Duodenal mucosa (tissue), 2 donors: Measurements from ENCODE around the gene CCT6A.
"Not testable (repeated sequence)": the region's sequence is repeated elsewhere in the genome, so short reads cannot be mapped to it uniquely, and the experiment has no call there.

ENCODE experiments used
- H3K27ac ChIP-seq: one replicate; pipeline ENCODE4 v1.7.0; 2013; ENCODE audit warnings: low read depth, low read length
- H3K27me3 ChIP-seq, 2 donors: one replicate each; pipeline ENCODE4 v1.7.0; 2013; ENCODE audit warnings: low read length in 2 of 2, control low read depth in 1 of 2; ENCODE audit not compliant: insufficient read depth in 2 of 2, control insufficient read depth in 1 of 2
- H3K36me3 ChIP-seq, 2 donors: one replicate each; pipeline ENCODE4 v1.7.0; 2013; ENCODE audit warnings: low read length in 2 of 2, control low read depth in 1 of 2; ENCODE audit not compliant: insufficient read depth in 2 of 2, control insufficient read depth in 1 of 2
- H3K4me1 ChIP-seq, 2 donors: one replicate each; pipeline ENCODE4 v1.7.0; 2013; ENCODE audit warnings: low read length in 2 of 2, control low read depth in 1 of 2; ENCODE audit not compliant: insufficient read depth in 2 of 2, control insufficient read depth in 1 of 2
- H3K4me3 ChIP-seq, 2 donors: one replicate each; pipeline ENCODE4 v1.7.0; 2013; ENCODE audit warnings: low read length in 2 of 2, low read depth in 1 of 2
- H3K9ac ChIP-seq, 2 donors: one replicate each; pipeline ENCODE4 v1.7.0; 2013; ENCODE audit warnings: low read length in 2 of 2, low read depth in 1 of 2
- H3K9me3 ChIP-seq, 2 donors: one replicate each; pipeline ENCODE4 v1.7.0; 2013; ENCODE audit warnings: low read length in 2 of 2, control low read depth in 1 of 2; ENCODE audit not compliant: control insufficient read depth in 1 of 2

The CCT6A gene

DNA sequence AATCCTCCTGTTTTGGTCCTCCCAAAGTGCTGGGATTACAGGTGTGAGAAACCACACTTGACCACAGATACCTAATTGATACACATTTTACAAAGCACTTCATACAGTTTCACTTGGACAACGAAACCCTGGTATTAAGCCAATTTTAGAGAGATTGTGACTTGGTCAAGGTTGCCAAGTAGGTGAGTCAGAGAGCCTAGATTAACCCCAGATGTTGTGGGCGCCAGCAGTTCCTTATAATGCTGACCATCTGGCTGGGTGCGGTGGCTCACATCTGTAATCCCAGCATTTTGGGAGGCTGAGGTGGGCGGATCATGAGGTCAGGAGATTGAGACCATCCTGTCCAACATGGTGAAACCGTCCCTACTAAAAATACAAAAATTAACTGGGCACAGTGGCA, 46.1 kb downstream of the CCT6A start:
- no peaks in the 10 kb centered on the region for H3K27me3 ChIP-seq
- no peak overlapping the region for H3K4me3 ChIP-seq
- no peaks in the 10 kb centered on the region for H3K4me1 ChIP-seq
- no peak overlapping the region for H3K9ac ChIP-seq
- H3K36me3 ChIP-seq, result peaks cover 11 to 32% of the 10 kb centered on the region in 2 donors
- no peak overlapping the region for H3K27ac ChIP-seq
- no peaks in the 10 kb centered on the region for H3K9me3 ChIP-seq

- H3K4me3 ChIP-seq, H3K9me3 ChIP-seq, H3K27me3 ChIP-seq, H3K4me1 ChIP-seq, H3K9ac ChIP-seq, H3K27ac ChIP-seq: not testable (repeated sequence)
- H3K36me3 ChIP-seq, result peaks cover 14 to 39% of the 10 kb centered on the region in 2 donors
Measured at GRCh38 chr7:56098187-56099008, 46.8 kb downstream of the CCT6A start.

GRCh38 chr7:56099653-56100052, 48.1 kb downstream of the CCT6A start:
- no peak overlapping the region for H3K4me3 ChIP-seq
- H3K9me3 ChIP-seq, result no peaks in the 10 kb centered on the region
- H3K27ac ChIP-seq, result no peak overlapping the region
- no peaks in the 10 kb centered on the region for H3K4me1 ChIP-seq
- H3K27me3 ChIP-seq, result no peaks in the 10 kb centered on the region
- H3K36me3 ChIP-seq, result peaks cover 20 to 48% of the 10 kb centered on the region in 2 donors
- H3K9ac ChIP-seq, result no peak overlapping the region

DNA sequence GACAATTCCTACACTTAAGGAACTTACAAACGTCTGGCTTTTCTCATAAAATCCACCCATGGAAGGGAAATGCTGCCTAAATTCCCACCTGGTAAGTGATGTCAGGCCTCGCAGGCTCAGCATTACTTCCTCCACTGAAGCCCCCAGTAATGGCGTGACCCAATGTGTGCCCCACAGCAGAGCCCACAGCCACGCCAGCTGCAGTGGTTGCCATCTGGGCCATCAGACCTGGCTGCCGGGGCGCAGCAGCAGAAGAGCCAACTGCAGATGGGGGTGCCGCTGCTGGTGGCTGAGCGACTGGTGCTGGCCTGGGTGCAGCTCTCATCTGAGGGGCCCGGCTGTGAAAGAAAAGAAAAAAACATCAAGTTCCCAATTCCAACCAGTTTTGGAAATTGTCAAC, 52.6 kb downstream of the CCT6A start:
- not testable (repeated sequence) for H3K27ac ChIP-seq, H3K9me3 ChIP-seq, H3K4me3 ChIP-seq, H3K9ac ChIP-seq, H3K27me3 ChIP-seq
- peaks cover 20 to 47% of the 10 kb centered on the region in 2 donors for H3K36me3 ChIP-seq
- peaks cover 5 to 13% of the 10 kb centered on the region in 2 donors for H3K4me1 ChIP-seq

GRCh38 chr7:56105508-56105907, 53.9 kb downstream of the CCT6A start:
- peak overlapping the region; percentile 91 for H3K27ac ChIP-seq

DNA sequence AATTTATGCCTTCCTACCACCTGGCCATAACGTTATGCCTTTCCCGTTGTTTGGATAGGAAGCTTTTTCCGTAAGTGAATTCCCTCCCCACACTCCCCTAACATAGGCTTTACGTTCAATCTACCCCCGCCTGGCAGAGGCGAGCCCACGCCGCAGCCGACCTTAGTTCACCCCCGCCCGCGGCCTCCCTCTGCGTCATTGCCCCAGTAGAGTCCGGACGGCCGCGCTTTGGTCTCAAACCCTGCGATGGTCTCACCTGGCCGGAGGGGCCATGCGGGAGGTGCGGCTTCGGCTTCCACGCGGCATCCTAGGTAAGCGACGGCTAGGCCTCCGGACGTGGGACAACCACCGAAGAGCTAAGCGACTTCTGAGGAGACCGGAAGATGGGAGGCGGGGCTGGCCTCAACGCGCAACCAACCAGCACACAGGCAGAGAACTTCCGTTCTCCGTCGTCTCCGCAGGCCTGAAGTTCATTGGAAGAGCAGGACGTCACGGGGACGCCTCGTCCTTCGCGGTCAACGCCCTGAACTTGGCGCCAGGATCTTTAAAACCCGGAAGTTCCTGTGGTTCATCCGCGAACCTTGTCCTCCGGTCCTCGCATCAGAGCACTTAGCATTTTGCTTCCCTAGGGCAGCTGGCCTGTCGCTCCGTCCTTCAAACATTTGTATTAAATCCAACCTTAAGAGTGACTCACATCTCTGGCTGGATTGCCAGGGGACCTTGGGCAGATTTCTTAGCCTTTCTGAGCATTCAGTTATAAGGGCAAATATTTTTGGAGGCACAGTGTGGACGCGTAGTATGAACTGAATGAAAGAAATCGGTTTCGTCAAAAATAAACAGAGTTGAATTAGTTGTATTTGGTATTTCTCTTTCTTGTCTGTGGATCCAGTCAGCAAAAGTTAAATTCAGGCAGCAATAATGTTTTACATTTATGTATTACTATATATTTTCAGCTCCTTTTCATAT, 54.8 kb downstream of the CCT6A start, which contains the start of gene CHCHD2:
CHCHD2 (minus strand) TSS at position 369 of the 966 bp plus-strand sequence; CDS start at position 306, 63 bp downstream.
- Histone ChIP-seq H3K27ac (peak within 1 kb of the TSS; percentile 91), H3K36me3 (peaks cover 10 to 25% of the 10 kb centered on the region in 2 donors), H3K9me3 (no peaks in the 10 kb centered on the region), H3K9ac (peak within 1 kb of the TSS; percentile 93 to 97), H3K4me1 (peaks cover 5 to 13% of the 10 kb centered on the region in 2 donors), H3K27me3 (no peaks in the 10 kb centered on the region), H3K4me3 (peak within 1 kb of the TSS; percentile 91 to 95)

More at GRCh38 chr7:56105508-56105907, 53.9 kb downstream of the CCT6A start:
- Histone ChIP-seq H3K9me3 (no peaks in the 10 kb centered on the region), H3K36me3 (peaks cover 12 to 34% of the 10 kb centered on the region in 2 donors), H3K27me3 (no peaks in the 10 kb centered on the region), H3K4me1 (peaks cover 5 to 13% of the 10 kb centered on the region in 2 donors), H3K4me3 (peak overlapping the region; percentile 91 to 95), H3K9ac (peak overlapping the region; percentile 93 to 97)

DNA sequence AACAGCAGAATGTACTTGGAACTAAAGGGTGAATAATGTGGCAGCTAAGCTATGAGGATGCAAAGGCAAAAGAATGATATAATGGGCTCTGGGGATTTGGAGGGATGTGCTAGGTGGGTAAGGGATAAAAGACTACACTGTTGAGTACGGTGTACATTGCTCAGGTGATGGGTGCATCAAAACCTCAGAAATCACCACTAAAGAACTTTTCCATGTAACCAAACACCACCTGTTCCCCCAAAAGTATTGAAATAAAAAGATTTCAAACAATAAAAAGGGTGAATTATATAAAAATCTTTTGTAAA, 56.3 kb downstream of the CCT6A start:
- Histone ChIP-seq H3K4me3 (no peak overlapping the region), H3K36me3 (peaks cover 7 to 14% of the 10 kb centered on the region in 2 donors), H3K4me1 (peaks cover 5 to 13% of the 10 kb centered on the region in 2 donors), H3K9ac (no peak overlapping the region), H3K27me3 (no peaks in the 10 kb centered on the region), H3K9me3 (no peaks in the 10 kb centered on the region), H3K27ac (no peak overlapping the region)

DNA sequence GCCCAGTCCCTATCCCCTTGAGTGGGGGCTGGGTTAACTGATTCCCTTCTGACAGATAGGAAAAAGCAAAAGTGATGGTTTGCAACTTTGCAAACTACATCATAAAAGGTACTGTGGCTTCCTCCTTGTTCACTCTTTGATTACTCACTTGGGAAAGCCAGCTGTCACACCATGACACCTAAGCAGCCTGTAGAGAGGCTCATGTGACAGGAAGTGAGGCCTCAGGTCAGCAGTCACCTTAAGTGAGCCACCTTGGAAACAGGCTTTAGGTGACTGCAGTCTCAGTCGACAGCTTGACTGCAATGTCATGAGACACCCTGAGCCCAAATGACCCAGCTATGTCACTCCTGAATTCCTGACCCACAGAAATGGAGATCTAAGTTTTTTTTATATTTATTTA, 59.0 kb downstream of the CCT6A start:
- Histone ChIP-seq H3K9me3 (no peaks in the 10 kb centered on the region), H3K27ac (no peak overlapping the region), H3K4me3 (no peak overlapping the region), H3K9ac (no peak overlapping the region), H3K36me3 (no peaks in the 10 kb centered on the region), H3K4me1 (peaks cover 0 to 4% of the 10 kb centered on the region in 2 donors), H3K27me3 (peaks cover 0 to under 1% of the 10 kb centered on the region in 2 donors)

GRCh38 chr7:56112244-56112643, 60.7 kb downstream of the CCT6A start:
- H3K9ac ChIP-seq, H3K27ac ChIP-seq, H3K27me3 ChIP-seq, H3K4me3 ChIP-seq, H3K9me3 ChIP-seq, H3K36me3 ChIP-seq, H3K4me1 ChIP-seq: not testable (repeated sequence)
